Suprapubic skin (tissue), 4 donors: Measurements from ENCODE around the gene PRSS27. TPM values are rescaled to one million over a fixed set of nuclear protein-coding genes. Genes with fewer than 3 reads are reported as not detected.
A peak's percentile ranks its signal among the peaks of the same experiment; 100 is the strongest.

Experiments used
- DNase-seq, 2 donors: peaks; one replicate each; pipeline ENCODE4 v3.0.0-alpha.2; 2019; ENCODE audit warnings: low spot score in 2 of 2
- H3K27ac ChIP-seq: fragments of 200-600 bp; sonication (generic); one replicate; pipeline ENCODE4 v1.5.1; 2019
- H3K27me3 ChIP-seq: fragments of 200-600 bp; sonication (generic); one replicate; pipeline ENCODE4 v1.5.1; 2019
- H3K36me3 ChIP-seq: fragments of 200-600 bp; sonication (generic); one replicate; pipeline ENCODE4 v1.5.1; 2019
- H3K4me1 ChIP-seq: fragments of 200-600 bp; sonication (generic); one replicate; pipeline ENCODE4 v1.5.1; 2019
- H3K4me3 ChIP-seq: fragments of 200-600 bp; sonication (generic); one replicate; pipeline ENCODE4 v1.5.1; 2019; ENCODE audit warnings: mild to moderate bottlenecking
- H3K9me3 ChIP-seq: fragments of 200-600 bp; sonication (generic); one replicate; pipeline ENCODE4 v1.5.1; 2019
- CTCF ChIP-seq, 2 donors: fragments of 200-600 bp in 1 of 2; fragments of 450-650 bp in 1 of 2; sonication (generic) in 1 of 2; IDR thresholded peaks; one replicate each; pipeline ENCODE4 v1.5.1; 2016 to 2019; ENCODE audit warnings: antibody characterized with exemption in 2 of 2, mild to moderate bottlenecking in 1 of 2, moderate library complexity in 1 of 2
- EP300 ChIP-seq: sonication (generic); formaldehyde crosslinking; IDR thresholded peaks from one replicate; pipeline ENCODE4 v1.6.1; 2017; ENCODE audit warnings: antibody characterized with exemption
- POLR2A ChIP-seq, 2 donors: fragments of 450-650 bp; IDR thresholded peaks; one replicate each; pipeline ENCODE4 v1.6.1; 2017; ENCODE audit warnings: antibody characterized with exemption in 2 of 2, mild to moderate bottlenecking in 2 of 2, moderate library complexity in 2 of 2
- POLR2AphosphoS5 ChIP-seq, 3 donors: sonication (generic); formaldehyde crosslinking; IDR thresholded peaks; one replicate each; pipeline ENCODE4 v1.6.1; 2017; ENCODE audit warnings: antibody characterized with exemption in 3 of 3
- WGBS: methylation state at CpG from one replicate; pipeline ENCODE4 v1.1.5; 2018; 5-methylcytosine and 5-hydroxymethylcytosine counted together
- total RNA-seq, 4 donors: library from RNA; depleted of rRNA; stranded (reverse); fragments of >200 nt; gene quantifications; one replicate each; pipeline ENCODE4 v1.1.0, GENCODE V29; 2016

Gene PRSS27
- total RNA-seq, 4 donors from 2014 or later: 1.6 to 9.5 (median 5.6) TPM

- peaks cover 7% of the 10 kb centered on the region for H3K4me1 ChIP-seq
These were observed 11.0 kb downstream of the PRSS27 start for GRCh38 chr16:2708955-2709587.

GRCh38 chr16:2708290-2708639 lies 11.8 kb downstream of the PRSS27 start:
- DNase-seq: no peak
- Histone ChIP-seq H3K36me3 (peaks cover 66% of the 10 kb centered on the region), H3K9me3 (no peaks in the 10 kb centered on the region), H3K4me3 (no peak overlapping the region), H3K27ac (no peak overlapping the region), H3K27me3 (no peaks in the 10 kb centered on the region), H3K4me1 (peaks cover 7% of the 10 kb centered on the region)
- TF ChIP-seq EP300 (no peak), POLR2A (IDR thresholded peaks at IDR 0.05) (no peak), CTCF (IDR thresholded peaks at IDR 0.05) (no peak), POLR2AphosphoS5 (IDR thresholded peaks at IDR 0.05) (no peak)
- 95% methylated on average over 14 of the region's 14 CpGs for WGBS

More at GRCh38 chr16:2708955-2709587, 11.0 kb downstream of the PRSS27 start:
- 92% methylated on average over 19 of the region's 22 CpGs for WGBS
- H3K27ac ChIP-seq: no peak overlapping the region
- no peaks in the 10 kb centered on the region for H3K27me3 ChIP-seq
- H3K36me3 ChIP-seq: peaks cover 57% of the 10 kb centered on the region
- no peak for DNase-seq
- H3K9me3 ChIP-seq: no peaks in the 10 kb centered on the region
- H3K4me3 ChIP-seq: no peak overlapping the region
- TF ChIP-seq POLR2A (IDR thresholded peaks at IDR 0.05): no peak
- TF ChIP-seq POLR2AphosphoS5 (IDR thresholded peaks at IDR 0.05): no peak
- TF ChIP-seq EP300: no peak
- TF ChIP-seq CTCF (IDR thresholded peaks at IDR 0.05): no peak

GRCh38 chr16:2707368-2708289 lies 12.4 kb downstream of the PRSS27 start:
- H3K36me3 ChIP-seq: peaks cover 72% of the 10 kb centered on the region
- H3K27ac ChIP-seq: no peak overlapping the region
- H3K4me3 ChIP-seq: no peak overlapping the region
- DNase-seq: no peak
- TF ChIP-seq CTCF (IDR thresholded peaks at IDR 0.05) (no peak), POLR2AphosphoS5 (IDR thresholded peaks at IDR 0.05) (no peak), POLR2A (IDR thresholded peaks at IDR 0.05) (no peak), EP300 (no peak)
- peaks cover 7% of the 10 kb centered on the region for H3K4me1 ChIP-seq
- 93% methylated on average over 48 of the region's 51 CpGs for WGBS
- no peaks in the 10 kb centered on the region for H3K27me3 ChIP-seq
- no peaks in the 10 kb centered on the region for H3K9me3 ChIP-seq

GRCh38 chr16:2706611-2707311 lies 13.3 kb downstream of the PRSS27 start:
- Histone ChIP-seq H3K36me3 (peaks cover 81% of the 10 kb centered on the region), H3K4me1 (peaks cover 7% of the 10 kb centered on the region), H3K4me3 (no peak overlapping the region), H3K27me3 (no peaks in the 10 kb centered on the region), H3K9me3 (no peaks in the 10 kb centered on the region), H3K27ac (no peak overlapping the region)
- TF ChIP-seq POLR2AphosphoS5 (IDR thresholded peaks at IDR 0.05) (no peak), CTCF (IDR thresholded peaks at IDR 0.05) (no peak), POLR2A (IDR thresholded peaks at IDR 0.05) (no peak), EP300 (no peak)
- DNase-seq: peak in 1 of 2 donors; percentile 52
- 97% methylated on average over 17 of the region's 22 CpGs for WGBS
